OCI-LY1 (cell line): ENCODE measurements around the gene MRPL14.
A peak's percentile ranks its signal among the peaks of the same experiment; 100 is the strongest.

Source experiments
- CTCF ChIP-seq: fragments of 200-600 bp; sonication (generic), shearing (Covaris generic); IDR thresholded peaks from 2 replicates; pipeline ENCODE4 v1.5.1; 2017; ENCODE audit warnings: mild to moderate bottlenecking, antibody characterized with exemption, low read length, moderate library complexity, mixed read lengths
- EZH2 ChIP-seq: fragments of 200-600 bp; sonication (generic), shearing (Covaris generic); IDR thresholded peaks from 2 replicates; pipeline ENCODE4 v1.8.0; 2017; ENCODE audit warnings: borderline replicate concordance, mixed run types, mild to moderate bottlenecking, antibody characterized with exemption, low read length, moderate library complexity, mixed read lengths

DNA sequence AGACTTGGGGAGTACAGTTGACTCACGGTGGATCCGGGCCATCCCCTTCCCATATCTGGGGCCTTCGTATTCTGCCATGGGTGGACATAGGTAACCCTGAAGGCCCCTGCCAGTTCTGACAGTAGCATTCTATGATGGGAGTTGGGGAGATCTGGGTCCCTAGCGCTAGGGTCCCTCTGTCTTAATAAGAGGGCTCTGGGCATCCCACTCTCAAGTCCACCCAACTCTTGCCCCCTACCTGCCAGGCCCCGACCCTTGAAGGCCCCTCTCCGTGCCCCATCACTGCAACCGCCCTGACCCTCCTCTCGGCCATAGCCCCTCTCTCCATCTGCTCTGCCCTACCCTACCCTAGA lies 24.8 kb upstream of the MRPL14 start:
- TF ChIP-seq CTCF (peak; percentile 24; the same call in 1 of the 2 replicates), EZH2 (no peak)
